ENCODE measurements around the gene HOXC6. TPM values are rescaled to one million over a fixed set of nuclear protein-coding genes. Genes with fewer than 3 reads are reported as not detected.

HOXC6 gene
- total RNA-seq, 1 experiment from 2014 or later = not detected

GRCh38 chr12:54045868-54046521, 17.8 kb downstream of the HOXC6 start (continued):
- TF ChIP-seq KAT7 (CRISPR knock-in tag; IDR thresholded peaks at IDR 0.05; ENCODE audit: borderline replicate concordance) = no peak
- no peak for TF ChIP-seq ESRRA (CRISPR knock-in tag; IDR thresholded peaks at IDR 0.05; ENCODE audit: borderline replicate concordance)
- TF ChIP-seq ZNF263 (CRISPR knock-in tag; IDR thresholded peaks at IDR 0.05; ENCODE audit: low read depth) = no peak
- no peak for TF ChIP-seq FOXJ3 (CRISPR knock-in tag; IDR thresholded peaks at IDR 0.05; ENCODE audit: borderline replicate concordance)
- TF ChIP-seq RELA (CRISPR knock-in tag; IDR thresholded peaks at IDR 0.05; ENCODE audit: borderline replicate concordance) = no peak
- no peak for TF ChIP-seq MAX (CRISPR knock-in tag; IDR thresholded peaks at IDR 0.05)
- TF ChIP-seq NFYB (CRISPR knock-in tag; conservative IDR thresholded peaks at IDR 0.05; ENCODE audit: low read depth) = no peak
- TF ChIP-seq ZNF512 (CRISPR knock-in tag; IDR thresholded peaks at IDR 0.05; ENCODE audit: borderline replicate concordance) = no peak

- CTCF ChIA-PET = interaction anchor here (0.9 to 1.0 kb wide), 2 partner anchors 8 to 14 kb away, joined by 4 to 9 read pairs; no protein-coding TSS in a partner anchor
- TF ChIP-seq ZNF425 (CRISPR knock-in tag; conservative IDR thresholded peaks at IDR 0.05) = no peak
- Mint-ChIP-seq H3K4me1 (peaks cover 29% of the 10 kb centered on the region), H3K9me3 (no peaks in the 10 kb centered on the region), H3K27me3 (ENCODE audit: low read depth) (peaks cover 100% of the 10 kb centered on the region), H3K36me3 (no peaks in the 10 kb centered on the region), H3K27ac (no peak overlapping the region), H3K4me3 (peak overlapping the region; percentile 54)
- peak; percentile 40 for DNase-seq (ENCODE audit: low spot score)
- POLR2A ChIA-PET = interaction anchor here (0.5 kb wide), 1 partner anchor 108 kb away, joined by 4 read pairs; the partner anchor contains the start of gene HOXC13
- peak; percentile 32 for ATAC-seq
These were observed 18.5 kb downstream of the HOXC6 start for GRCh38 chr12:54046809-54047159.

- Mint-ChIP-seq H3K27me3 (ENCODE audit: low read depth) (peaks cover 100% of the 10 kb centered on the region), H3K4me3 (peak overlapping the region; percentile 54), H3K9me3 (no peaks in the 10 kb centered on the region), H3K27ac (no peak overlapping the region), H3K4me1 (peaks cover 32% of the 10 kb centered on the region), H3K36me3 (no peaks in the 10 kb centered on the region)
- ChIA-PET CTCF (interaction anchor here (0.9 to 1.0 kb wide), 2 partner anchors 9 to 15 kb away, joined by 4 to 9 read pairs; no protein-coding TSS in a partner anchor), POLR2A (interaction anchor here (0.5 kb wide), 1 partner anchor 109 kb away, joined by 4 read pairs; the partner anchor contains the start of gene HOXC13)
- ATAC-seq = peak; percentile 44
- TF ChIP-seq FOXK1 (CRISPR knock-in tag; IDR thresholded peaks at IDR 0.05) = no peak
- TF ChIP-seq SOX15 (CRISPR knock-in tag; IDR thresholded peaks at IDR 0.05) = no peak
- no peak for TF ChIP-seq ZNF512 (CRISPR knock-in tag; IDR thresholded peaks at IDR 0.05; ENCODE audit: borderline replicate concordance)
- TF ChIP-seq HMGA2 (CRISPR knock-in tag; IDR thresholded peaks at IDR 0.05) = no peak
- no peak for TF ChIP-seq JUN (CRISPR knock-in tag; IDR thresholded peaks at IDR 0.05)
- no peak for TF ChIP-seq EMX1 (CRISPR knock-in tag; IDR thresholded peaks at IDR 0.05)
- no peak for TF ChIP-seq FOXJ3 (CRISPR knock-in tag; IDR thresholded peaks at IDR 0.05; ENCODE audit: borderline replicate concordance)
- TF ChIP-seq E2F5 (CRISPR knock-in tag; IDR thresholded peaks at IDR 0.05) = no peak
- TF ChIP-seq NFYB (CRISPR knock-in tag; conservative IDR thresholded peaks at IDR 0.05; ENCODE audit: low read depth) = no peak
- TF ChIP-seq GABPB1 (CRISPR knock-in tag; IDR thresholded peaks at IDR 0.05) = no peak
- TF ChIP-seq PREB (CRISPR knock-in tag; IDR thresholded peaks at IDR 0.05; ENCODE audit: borderline replicate concordance) = no peak
- peak; percentile 38 for DNase-seq (ENCODE audit: low spot score)
These were observed 19.1 kb downstream of the HOXC6 start for GRCh38 chr12:54047160-54047963.

All from WTC11 (cell line).